A673 (cell line): Measurements from ENCODE around the gene LYSET. TPM values are rescaled to one million over a fixed set of nuclear protein-coding genes. Genes with fewer than 3 reads are reported as not detected.
A peak's percentile ranks its signal among the peaks of the same experiment; 100 is the strongest.

ENCODE experiments used
- BruUV-seq: library from RNA; stranded (reverse); fragments of 400-500 nt; replicated peaks from 2 replicates; lab custom pipeline; 2021; lab: Mats Ljungman, UMichigan
- CTCF ChIA-PET: fragments of 300-600 bp; sonication (Branson Sonifier 250); formaldehyde crosslinking; loops from one replicate; lab custom pipeline; 2022; ENCODE audit warnings: antibody characterized with exemption; lab: Charles Lee
- POLR2A ChIA-PET: fragments of 300-600 bp; sonication (Branson Sonifier 250); formaldehyde crosslinking; loops from one replicate; lab custom pipeline; 2022; ENCODE audit warnings: antibody characterized with exemption; ENCODE audit not compliant: low non-redundant PET; lab: Charles Lee
- DNase-seq: peaks from one replicate; pipeline ENCODE4 v3.0.0-alpha.2; 2015; ENCODE audit warnings: low spot score
- H3K27ac ChIP-seq: fragments of 200-600 bp; sonication (generic); 2 replicates; pipeline ENCODE4 v1.5.1; 2016; ENCODE audit warnings: mixed run types, low read depth, mild to moderate bottlenecking, mixed read lengths, antibody characterized with exemption, low read length; ENCODE audit not compliant: poor library complexity, severe bottlenecking
- H3K27me3 ChIP-seq: fragments of 200-600 bp; sonication (generic); replicated peaks from 2 replicates; pipeline ENCODE4 v1.6.1; 2017; ENCODE audit warnings: mixed run types, low read depth, mild to moderate bottlenecking, mixed read lengths, antibody characterized with exemption, low read length; ENCODE audit not compliant: insufficient read depth, poor library complexity
- H3K36me3 ChIP-seq: fragments of 200-600 bp; sonication (generic); 2 replicates; pipeline ENCODE4 v1.6.1; 2016; ENCODE audit warnings: mixed run types, mild to moderate bottlenecking, mixed read lengths, antibody characterized with exemption, low read length; ENCODE audit not compliant: insufficient read depth, poor library complexity, severe bottlenecking
- H3K4me1 ChIP-seq: fragments of 200-600 bp; sonication (generic); 2 replicates; pipeline ENCODE4 v1.6.1; 2017; ENCODE audit warnings: mixed run types, mild to moderate bottlenecking, mixed read lengths, antibody characterized with exemption, low read length; ENCODE audit not compliant: insufficient read depth, poor library complexity, severe bottlenecking
- H3K4me3 ChIP-seq: fragments of 200-600 bp; sonication (generic); 2 replicates; pipeline ENCODE4 v1.5.1; 2016; ENCODE audit warnings: low read depth, mixed run types, mild to moderate bottlenecking, mixed read lengths, low read length; ENCODE audit not compliant: poor library complexity, severe bottlenecking
- H3K9me3 ChIP-seq: fragments of 200-600 bp; sonication (generic); 2 replicates; pipeline ENCODE4 v1.6.1; 2016; ENCODE audit warnings: mixed run types, low read depth, mild to moderate bottlenecking, mixed read lengths, antibody characterized with exemption, low read length; ENCODE audit not compliant: poor library complexity, severe bottlenecking
- EZH2 ChIP-seq: fragments of 200-600 bp; sonication (generic); IDR thresholded peaks from 2 replicates; pipeline ENCODE4 v1.6.1; 2017; ENCODE audit warnings: borderline replicate concordance, low read depth, mild to moderate bottlenecking, mixed read lengths, antibody characterized with exemption, low read length; ENCODE audit not compliant: poor library complexity, severe bottlenecking
- intact Hi-C: fragments of 100-400 bp; cut with micrococcal nuclease; formaldehyde crosslinking; loops from one replicate; pipeline ENCODE4 v1.10.0; 2022; ENCODE audit not compliant: unreplicated experiment
- total RNA-seq: library from RNA; stranded (reverse); gene quantifications from 2 replicates; pipeline ENCODE4 v1.2.3, GENCODE V29; 2021
- TF ChIP-seq, protein P1 (sequence below): fragments of 300-800, 200-600 bp; sonication (generic); conservative IDR thresholded peaks from 2 replicates; pipeline ENCODE4 v1.5.1; 2017; ENCODE audit warnings: low read depth, mild to moderate bottlenecking, antibody characterized with exemption, low read length, moderate library complexity, mixed read lengths

The LYSET gene
- total RNA-seq, 1 experiment from 2014 or later: 26.8 TPM

DNA sequence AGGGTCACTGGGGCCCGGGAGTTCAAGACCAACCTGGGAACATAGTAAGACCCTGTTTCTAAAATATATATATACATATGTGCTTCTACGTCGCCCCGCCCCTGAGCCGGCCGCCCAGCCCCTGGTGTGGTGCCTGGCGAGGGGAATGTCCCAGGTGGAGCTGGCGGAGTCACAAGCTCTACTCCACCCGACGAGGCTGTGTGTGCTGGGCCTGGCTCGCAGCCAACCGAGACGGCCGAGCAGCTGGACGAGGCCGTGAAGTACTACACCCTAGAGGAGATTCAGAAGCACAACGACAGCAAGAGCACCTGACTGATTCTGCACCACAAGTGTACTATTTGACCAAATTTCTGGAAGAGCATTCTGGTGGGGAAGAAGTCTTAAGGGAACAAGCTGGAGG is 47.3 kb upstream of the LYSET start:
- no peaks in the 10 kb centered on the region for H3K36me3 ChIP-seq
- ChIA-PET CTCF (interaction anchor here (1.4 kb wide), 1 partner anchor 25 kb away, joined by 5 read pairs; no protein-coding TSS in a partner anchor), POLR2A (no interaction called here)
- TF ChIP-seq, protein P1, sequence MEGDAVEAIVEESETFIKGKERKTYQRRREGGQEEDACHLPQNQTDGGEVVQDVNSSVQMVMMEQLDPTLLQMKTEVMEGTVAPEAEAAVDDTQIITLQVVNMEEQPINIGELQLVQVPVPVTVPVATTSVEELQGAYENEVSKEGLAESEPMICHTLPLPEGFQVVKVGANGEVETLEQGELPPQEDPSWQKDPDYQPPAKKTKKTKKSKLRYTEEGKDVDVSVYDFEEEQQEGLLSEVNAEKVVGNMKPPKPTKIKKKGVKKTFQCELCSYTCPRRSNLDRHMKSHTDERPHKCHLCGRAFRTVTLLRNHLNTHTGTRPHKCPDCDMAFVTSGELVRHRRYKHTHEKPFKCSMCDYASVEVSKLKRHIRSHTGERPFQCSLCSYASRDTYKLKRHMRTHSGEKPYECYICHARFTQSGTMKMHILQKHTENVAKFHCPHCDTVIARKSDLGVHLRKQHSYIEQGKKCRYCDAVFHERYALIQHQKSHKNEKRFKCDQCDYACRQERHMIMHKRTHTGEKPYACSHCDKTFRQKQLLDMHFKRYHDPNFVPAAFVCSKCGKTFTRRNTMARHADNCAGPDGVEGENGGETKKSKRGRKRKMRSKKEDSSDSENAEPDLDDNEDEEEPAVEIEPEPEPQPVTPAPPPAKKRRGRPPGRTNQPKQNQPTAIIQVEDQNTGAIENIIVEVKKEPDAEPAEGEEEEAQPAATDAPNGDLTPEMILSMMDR: no peak
- no peak for TF ChIP-seq EZH2
- no peak for DNase-seq
- H3K27me3 ChIP-seq: no peaks in the 10 kb centered on the region
- no peaks in the 10 kb centered on the region for H3K9me3 ChIP-seq
- H3K4me3 ChIP-seq: no peak overlapping the region
- BruUV-seq: no TSS peak
- H3K27ac ChIP-seq: no peak overlapping the region
- intact Hi-C loops: no loop called here
- no peaks in the 10 kb centered on the region for H3K4me1 ChIP-seq

DNA sequence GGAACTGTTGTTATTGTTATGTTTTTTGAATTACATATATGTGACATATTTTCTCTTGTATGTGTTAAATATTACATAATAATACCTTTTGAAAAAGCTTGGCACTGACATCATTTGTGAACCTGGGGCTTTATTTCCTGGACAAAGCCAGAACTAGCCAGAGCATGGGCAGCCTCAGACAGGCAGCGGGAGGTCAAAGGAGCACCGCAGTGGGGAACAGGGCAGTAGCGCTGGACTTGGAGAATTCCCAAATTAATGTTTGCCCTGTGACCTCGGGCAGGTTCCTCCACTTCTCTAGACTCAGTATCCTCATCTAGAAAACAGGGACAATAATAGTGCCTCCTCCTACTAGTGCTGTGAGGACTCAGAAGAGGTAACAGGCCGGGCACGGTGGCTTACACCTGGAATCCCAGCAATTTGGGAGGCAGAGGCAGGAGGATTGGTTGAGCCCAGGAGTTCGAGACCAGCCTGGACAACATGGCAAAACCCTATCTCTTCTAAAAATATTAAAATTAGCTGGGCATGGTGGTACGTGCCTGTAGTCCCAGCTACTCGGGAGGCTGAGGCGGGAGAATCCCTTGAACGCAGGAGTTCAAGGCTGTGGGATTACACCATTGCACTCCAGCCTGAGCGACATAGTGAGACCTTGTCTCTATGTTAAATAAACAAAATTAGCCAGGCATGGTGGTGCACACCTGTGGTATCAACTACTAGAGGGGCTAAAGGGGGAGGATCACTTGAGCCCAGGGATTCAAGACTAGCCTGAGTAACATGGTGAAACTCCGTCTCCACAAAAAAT is 42.1 kb upstream of the LYSET start:
- TF ChIP-seq, protein P1: no peak
- TF ChIP-seq EZH2: no peak
- H3K4me3 ChIP-seq: no peak overlapping the region
- H3K4me1 ChIP-seq: no peaks in the 10 kb centered on the region
- BruUV-seq: no TSS peak
- ChIA-PET CTCF (no interaction called here), POLR2A (no interaction called here)
- no peak overlapping the region for H3K27ac ChIP-seq
- intact Hi-C loops: no loop called here
- no peaks in the 10 kb centered on the region for H3K36me3 ChIP-seq
- H3K27me3 ChIP-seq: no peaks in the 10 kb centered on the region
- H3K9me3 ChIP-seq: no peaks in the 10 kb centered on the region
- no peak for DNase-seq

- Histone ChIP-seq H3K27me3 (no peaks in the 10 kb centered on the region), H3K4me1 (no peaks in the 10 kb centered on the region), H3K27ac (no peak overlapping the region), H3K9me3 (no peaks in the 10 kb centered on the region), H3K4me3 (no peak overlapping the region), H3K36me3 (no peaks in the 10 kb centered on the region)
- BruUV-seq: no TSS peak
- intact Hi-C loops: no loop called here
- ChIA-PET CTCF (no interaction called here), POLR2A (interaction anchor here (0.6 kb wide), 1 partner anchor 895 kb away, joined by 3 read pairs; no protein-coding TSS in a partner anchor)
- no peak for TF ChIP-seq EZH2
- TF ChIP-seq, protein P1: no peak
- DNase-seq: peak; percentile 45
Measured at GRCh38 chr14:93146119-93146518, 39.0 kb upstream of the LYSET start.
